Ascending aorta (tissue), 2 donors: Measurements from ENCODE around the gene PCDHB8. TPM values are rescaled to one million over a fixed set of nuclear protein-coding genes. Genes with fewer than 3 reads are reported as not detected.
"Not testable (repeated sequence)": the region's sequence is repeated elsewhere in the genome, so short reads cannot be mapped to it uniquely, and the experiment has no call there.

Experiments
- DNase-seq, 2 donors: peaks; one replicate each; pipeline ENCODE4 v3.0.0-alpha.2; 2019; ENCODE audit warnings: low spot score in 2 of 2
- H3K27ac ChIP-seq, 2 donors: fragments of 200-600 bp; sonication (generic); one replicate each; pipeline ENCODE4 v1.5.1; 2016 to 2017; ENCODE audit warnings: mild to moderate bottlenecking in 1 of 2
- H3K27me3 ChIP-seq: fragments of 200-600 bp; sonication (generic); one replicate; pipeline ENCODE4 v1.5.1; 2017
- H3K36me3 ChIP-seq, 2 donors: fragments of 200-600 bp; sonication (generic); one replicate each; pipeline ENCODE4 v1.5.1; 2016
- H3K4me1 ChIP-seq, 2 donors: fragments of 200-600 bp; sonication (generic); one replicate each; pipeline ENCODE4 v1.5.1; 2016 to 2017; ENCODE audit warnings: mild to moderate bottlenecking in 1 of 2
- H3K4me3 ChIP-seq, 2 donors: fragments of 200-600 bp; sonication (generic); one replicate each; pipeline ENCODE4 v1.5.1; 2016 to 2017; ENCODE audit warnings: mild to moderate bottlenecking in 1 of 2
- H3K9me3 ChIP-seq, 2 donors: fragments of 200-600 bp; sonication (generic); one replicate each; pipeline ENCODE4 v1.5.1; 2016
- CTCF ChIP-seq, 3 experiments: fragments of 200-600 bp in 2 of 3; fragments of 450-650 bp in 1 of 3; sonication (generic) in 2 of 3; IDR thresholded peaks; one replicate each; pipeline ENCODE4 v1.5.1; 2016 to 2019; ENCODE audit warnings: antibody characterized with exemption in 3 of 3, mild to moderate bottlenecking in 1 of 3, moderate library complexity in 1 of 3
- intact Hi-C: fragments of 100-400 bp; cut with DNase I; formaldehyde crosslinking; loops from one replicate; pipeline ENCODE4 v1.15.1; 2023
- total RNA-seq: library from RNA; depleted of rRNA; stranded (reverse); fragments of >200 nt; gene quantifications from one replicate; pipeline ENCODE4 v1.1.0, GENCODE V29; 2016

Gene PCDHB8
- total RNA-seq, 1 donor from 2014 or later = 0.11 TPM

GRCh38 chr5:141175933-141176332 lies 1.7 kb upstream of the PCDHB8 start:
- Histone ChIP-seq H3K36me3 (no peaks in the 10 kb centered on the region), H3K27ac (no peak overlapping the region), H3K27me3 (no peaks in the 10 kb centered on the region), H3K9me3 (peaks cover 17 to 76% of the 10 kb centered on the region in 2 donors), H3K4me1 (no peaks in the 10 kb centered on the region), H3K4me3 (no peak overlapping the region)
- intact Hi-C loops = no loop called here
- no peak for DNase-seq
- TF ChIP-seq CTCF (IDR thresholded peaks at IDR 0.05) = no peak

DNA sequence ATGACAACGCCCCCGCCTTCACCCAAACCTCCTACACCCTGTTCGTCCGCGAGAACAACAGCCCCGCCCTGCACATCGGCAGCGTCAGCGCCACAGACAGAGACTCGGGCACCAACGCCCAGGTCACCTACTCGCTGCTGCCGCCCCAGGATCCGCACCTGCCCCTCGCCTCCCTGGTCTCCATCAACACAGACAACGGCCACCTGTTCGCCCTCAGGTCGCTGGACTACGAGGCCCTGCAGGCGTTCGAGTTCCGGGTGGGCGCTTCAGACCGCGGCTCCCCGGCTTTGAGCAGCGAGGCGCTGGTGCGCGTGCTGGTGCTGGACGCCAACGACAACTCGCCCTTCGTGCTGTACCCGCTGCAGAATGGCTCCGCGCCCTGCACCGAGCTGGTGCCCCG lies 1.8 kb downstream of the PCDHB8 start:
- intact Hi-C loops, DNase-seq, H3K4me1 ChIP-seq, H3K36me3 ChIP-seq, H3K27me3 ChIP-seq, H3K27ac ChIP-seq: not testable (repeated sequence)
- H3K4me3 ChIP-seq = peak overlapping the region in 1 of 2 donors; percentile 8
- H3K9me3 ChIP-seq = peaks cover 27 to 75% of the 10 kb centered on the region in 2 donors

DNA sequence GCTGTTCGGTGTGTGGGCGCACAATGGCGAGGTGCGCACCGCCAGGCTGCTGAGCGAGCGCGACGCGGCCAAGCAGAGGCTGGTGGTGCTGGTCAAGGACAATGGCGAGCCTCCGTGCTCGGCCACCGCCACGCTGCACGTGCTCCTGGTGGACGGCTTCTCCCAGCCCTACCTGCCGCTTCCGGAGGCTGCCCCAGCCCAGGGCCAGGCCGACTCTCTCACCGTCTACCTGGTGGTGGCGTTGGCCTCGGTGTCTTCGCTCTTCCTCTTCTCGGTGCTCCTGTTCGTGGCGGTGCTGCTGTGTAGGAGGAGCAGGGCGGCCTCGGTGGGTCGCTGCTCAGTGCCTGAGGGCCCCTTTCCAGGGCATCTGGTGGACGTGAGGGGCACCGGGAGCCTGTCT lies 2.3 kb downstream of the PCDHB8 start:
- H3K4me1 ChIP-seq, H3K36me3 ChIP-seq, H3K27me3 ChIP-seq, intact Hi-C loops, DNase-seq, H3K4me3 ChIP-seq, H3K27ac ChIP-seq: not testable (repeated sequence)
- peaks cover 27 to 75% of the 10 kb centered on the region in 2 donors for H3K9me3 ChIP-seq

DNA sequence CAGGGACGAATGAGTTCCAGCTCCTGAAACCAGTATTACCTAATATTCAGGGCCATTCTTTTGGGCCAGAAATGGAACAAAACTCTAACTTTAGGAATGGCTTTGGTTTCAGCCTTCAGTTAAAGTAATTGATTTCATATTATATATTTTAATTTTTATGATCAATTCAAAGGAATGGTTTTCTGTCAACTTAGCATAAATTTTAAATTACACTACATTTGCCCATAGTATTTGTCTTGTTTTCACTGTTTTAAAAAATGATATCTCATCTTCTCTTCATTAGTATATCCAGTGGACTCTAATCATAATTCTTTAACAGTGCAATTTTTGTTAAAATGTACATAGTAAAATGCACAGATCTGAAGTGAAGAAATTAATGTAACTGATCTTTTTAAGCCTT lies 2.7 kb downstream of the PCDHB8 start:
- Histone ChIP-seq H3K4me1 (no peaks in the 10 kb centered on the region), H3K9me3 (peaks cover 30 to 75% of the 10 kb centered on the region in 2 donors), H3K27ac (no peak overlapping the region), H3K36me3 (no peaks in the 10 kb centered on the region), H3K27me3 (no peaks in the 10 kb centered on the region), H3K4me3 (no peak overlapping the region)
- no peak for TF ChIP-seq CTCF (IDR thresholded peaks at IDR 0.05)
- DNase-seq = no peak
- intact Hi-C loops = no loop called here

DNA sequence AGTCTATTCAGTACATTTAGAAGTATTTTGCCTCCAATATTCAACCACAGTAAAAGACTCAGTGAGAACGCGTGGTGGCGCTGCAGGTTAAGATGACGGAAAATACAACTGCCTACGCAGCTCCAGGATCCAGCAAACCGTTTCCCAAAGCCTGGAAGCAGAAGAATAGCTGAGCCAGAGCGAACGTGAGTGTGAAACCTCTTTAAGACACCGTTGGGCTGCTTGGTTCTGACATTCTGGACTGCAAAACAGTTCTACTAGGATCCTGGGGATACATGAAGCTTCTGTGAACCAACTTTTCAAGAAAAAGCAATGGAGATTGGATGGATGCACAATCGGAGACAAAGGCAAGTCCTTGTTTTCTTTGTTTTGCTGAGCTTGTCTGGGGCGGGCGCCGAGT lies 4.7 kb downstream of the PCDHB8 start, which contains the start of gene PCDHB16:
TSS of gene PCDHB16 (plus strand) at position 140 of the 400 bp plus-strand sequence. CDS start at position 313, 173 bp downstream.
- H3K36me3 ChIP-seq = no peaks in the 10 kb centered on the region
- intact Hi-C loops = loop anchor here (2.0 kb wide), 1 partner anchor 377 kb away; no protein-coding TSS in a partner anchor
- peaks cover 32 to 75% of the 10 kb centered on the region in 2 donors for H3K9me3 ChIP-seq
- H3K4me3 ChIP-seq = peak within 1 kb of the TSS; percentile 44 to 58
- no peaks in the 10 kb centered on the region for H3K27me3 ChIP-seq
- TF ChIP-seq CTCF (IDR thresholded peaks at IDR 0.05) = peak in 2 of 3 experiments; percentile 26 to 41
- peak within 1 kb of the TSS; percentile 45 to 57 for H3K27ac ChIP-seq
- DNase-seq = peak in 1 of 2 donors; percentile 68
- H3K4me1 ChIP-seq = no peaks in the 10 kb centered on the region

GRCh38 chr5:141184117-141184855 lies 6.7 kb downstream of the PCDHB8 start:
- H3K27me3 ChIP-seq, H3K4me1 ChIP-seq, intact Hi-C loops, H3K27ac ChIP-seq, DNase-seq, H3K36me3 ChIP-seq, H3K4me3 ChIP-seq: not testable (repeated sequence)
- H3K9me3 ChIP-seq = peaks cover 40 to 75% of the 10 kb centered on the region in 2 donors

GRCh38 chr5:141186897-141187512 lies 9.4 kb downstream of the PCDHB8 start, which contains the start of gene PCDHB9:
Gene PCDHB9 (plus strand): TSS chr5:141187161. CDS start chr5:141187319, 158 bp downstream.
- Histone ChIP-seq H3K4me1 (no peaks in the 10 kb centered on the region), H3K4me3 (no peak within 1 kb of the TSS), H3K9me3 (peaks cover 64 to 94% of the 10 kb centered on the region in 2 donors), H3K27ac (no peak within 1 kb of the TSS), H3K36me3 (no peaks in the 10 kb centered on the region), H3K27me3 (no peaks in the 10 kb centered on the region)
- intact Hi-C loops = no loop called here
- peak in 1 of 3 experiments; percentile 25 for TF ChIP-seq CTCF (IDR thresholded peaks at IDR 0.05)
- DNase-seq = no peak

DNA sequence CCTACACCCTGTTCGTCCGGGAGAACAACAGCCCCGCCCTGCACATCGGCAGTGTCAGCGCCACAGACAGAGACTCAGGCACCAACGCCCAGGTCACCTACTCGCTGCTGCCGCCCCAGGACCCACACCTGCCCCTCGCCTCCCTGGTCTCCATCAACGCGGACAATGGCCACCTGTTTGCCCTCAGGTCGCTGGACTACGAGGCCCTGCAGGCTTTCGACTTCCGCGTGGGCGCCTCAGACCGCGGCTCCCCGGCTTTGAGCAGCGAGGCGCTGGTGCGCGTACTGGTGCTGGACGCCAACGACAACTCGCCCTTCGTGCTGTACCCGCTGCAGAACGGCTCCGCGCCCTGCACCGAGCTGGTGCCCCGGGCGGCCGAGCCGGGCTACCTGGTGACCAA lies 11.1 kb downstream of the PCDHB8 start:
- H3K36me3 ChIP-seq, H3K27me3 ChIP-seq, intact Hi-C loops, H3K27ac ChIP-seq, DNase-seq, H3K4me1 ChIP-seq, H3K4me3 ChIP-seq: not testable (repeated sequence)
- H3K9me3 ChIP-seq = peaks cover 66 to 95% of the 10 kb centered on the region in 2 donors

- H3K27ac ChIP-seq, H3K4me1 ChIP-seq, H3K27me3 ChIP-seq, H3K4me3 ChIP-seq, H3K36me3 ChIP-seq, DNase-seq, intact Hi-C loops: not testable (repeated sequence)
- peaks cover 65 to 94% of the 10 kb centered on the region in 2 donors for H3K9me3 ChIP-seq
Observed at GRCh38 chr5:141189131-141189530, 11.5 kb downstream of the PCDHB8 start.
